Stimulated activated CD4-positive, alpha-beta T cell treated with anti-CD3 and anti-CD28 coated beads, Interleukin-12 subunit alpha, Interleukin-12 subunit beta, amount 100 ng/mL, for 4 hours (primary cell): Measurements from ENCODE around the gene CWC15.
"Not testable (repeated sequence)": the region's sequence is repeated elsewhere in the genome, so short reads cannot be mapped to it uniquely, and the experiment has no call there.

Experiments used
- DNase-seq: peaks from one replicate; pipeline ENCODE4 v3.0.0-alpha.2; 2020

Gene CWC15

DNA sequence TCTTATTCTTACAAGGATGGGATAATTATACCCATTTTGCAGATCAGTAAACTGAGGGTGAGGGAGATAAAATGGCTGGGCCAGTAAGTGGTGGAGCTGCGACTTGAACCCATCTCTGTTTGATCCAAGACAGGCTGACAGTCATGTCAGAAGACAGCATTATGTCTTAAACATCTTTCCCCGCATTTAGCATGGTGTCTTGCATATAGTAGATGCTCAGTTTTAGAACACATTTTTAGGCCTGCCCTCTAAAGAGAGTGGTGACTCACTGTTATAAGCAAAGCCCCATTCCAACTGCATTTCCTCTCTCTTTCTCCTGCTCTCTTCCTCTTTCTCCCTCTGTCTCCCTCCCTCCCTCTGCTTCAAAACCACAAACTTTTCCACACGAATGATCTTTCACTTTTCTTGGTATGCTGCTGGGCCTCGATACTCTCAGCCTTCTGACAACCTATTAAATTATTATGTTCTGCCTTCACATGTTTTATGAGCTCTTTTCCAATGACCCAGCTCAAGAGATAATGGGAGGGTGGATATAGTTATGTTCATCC, 25.2 kb downstream of the CWC15 start:
- DNase-seq = no peak

DNA sequence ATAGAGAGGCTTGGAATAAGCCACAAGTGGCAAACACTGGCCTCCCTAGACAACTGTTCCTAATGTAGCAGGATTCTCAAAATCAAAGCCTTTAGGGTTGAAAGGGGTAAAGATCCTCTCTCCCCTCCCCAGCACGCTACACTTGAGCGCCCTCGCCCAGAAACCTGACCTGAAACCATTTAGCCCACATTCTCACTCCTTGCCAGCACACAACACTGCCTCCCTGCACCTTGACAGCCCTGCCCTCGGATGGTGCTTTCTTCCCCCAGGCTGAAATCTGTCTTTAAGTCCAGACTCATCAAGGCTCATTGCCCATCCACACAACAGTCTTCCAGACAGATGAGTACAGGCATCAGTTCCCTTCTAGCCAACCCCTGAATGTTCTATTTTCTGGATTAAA, 26.5 kb downstream of the CWC15 start:
- DNase-seq = no peak

DNA sequence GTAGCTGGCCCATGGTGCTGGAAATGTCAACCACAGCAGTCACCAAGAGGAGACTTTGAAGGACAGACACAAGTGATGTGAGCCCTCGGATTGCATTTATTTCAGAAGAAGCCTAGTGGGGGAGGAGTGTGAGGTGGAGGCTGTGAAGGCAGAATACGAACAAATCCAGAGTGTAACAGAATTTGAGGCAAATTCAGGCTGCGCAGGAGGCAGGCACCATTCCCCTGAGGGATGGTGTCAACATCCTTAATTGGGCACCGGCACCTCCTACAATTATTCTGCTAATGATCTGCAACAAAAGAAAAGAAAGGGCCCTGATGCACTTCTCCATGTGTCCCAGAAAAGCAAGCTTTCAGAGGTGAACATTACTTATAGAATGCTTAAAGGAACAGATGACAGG, 32.2 kb downstream of the CWC15 start:
- no peak for DNase-seq

DNA sequence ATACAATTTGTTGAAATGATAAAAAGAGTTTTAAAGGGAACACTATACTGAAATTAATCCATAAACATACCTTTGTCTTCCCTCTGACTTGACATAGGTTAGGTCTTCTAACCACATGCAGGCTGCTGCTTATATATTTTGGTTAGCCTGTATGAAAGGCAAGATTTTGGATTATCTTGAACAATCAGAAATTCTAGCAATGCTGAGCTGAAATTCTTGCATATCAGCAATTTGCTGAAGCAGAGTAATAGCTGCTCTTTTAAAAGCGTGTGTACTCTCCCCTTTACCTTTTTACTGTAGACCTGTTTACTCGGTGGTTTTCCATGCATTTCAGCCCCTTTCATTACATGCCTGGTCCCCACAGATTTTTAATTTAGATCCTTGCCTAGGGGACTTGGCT, 34.0 kb downstream of the CWC15 start:
- no peak for DNase-seq

DNA sequence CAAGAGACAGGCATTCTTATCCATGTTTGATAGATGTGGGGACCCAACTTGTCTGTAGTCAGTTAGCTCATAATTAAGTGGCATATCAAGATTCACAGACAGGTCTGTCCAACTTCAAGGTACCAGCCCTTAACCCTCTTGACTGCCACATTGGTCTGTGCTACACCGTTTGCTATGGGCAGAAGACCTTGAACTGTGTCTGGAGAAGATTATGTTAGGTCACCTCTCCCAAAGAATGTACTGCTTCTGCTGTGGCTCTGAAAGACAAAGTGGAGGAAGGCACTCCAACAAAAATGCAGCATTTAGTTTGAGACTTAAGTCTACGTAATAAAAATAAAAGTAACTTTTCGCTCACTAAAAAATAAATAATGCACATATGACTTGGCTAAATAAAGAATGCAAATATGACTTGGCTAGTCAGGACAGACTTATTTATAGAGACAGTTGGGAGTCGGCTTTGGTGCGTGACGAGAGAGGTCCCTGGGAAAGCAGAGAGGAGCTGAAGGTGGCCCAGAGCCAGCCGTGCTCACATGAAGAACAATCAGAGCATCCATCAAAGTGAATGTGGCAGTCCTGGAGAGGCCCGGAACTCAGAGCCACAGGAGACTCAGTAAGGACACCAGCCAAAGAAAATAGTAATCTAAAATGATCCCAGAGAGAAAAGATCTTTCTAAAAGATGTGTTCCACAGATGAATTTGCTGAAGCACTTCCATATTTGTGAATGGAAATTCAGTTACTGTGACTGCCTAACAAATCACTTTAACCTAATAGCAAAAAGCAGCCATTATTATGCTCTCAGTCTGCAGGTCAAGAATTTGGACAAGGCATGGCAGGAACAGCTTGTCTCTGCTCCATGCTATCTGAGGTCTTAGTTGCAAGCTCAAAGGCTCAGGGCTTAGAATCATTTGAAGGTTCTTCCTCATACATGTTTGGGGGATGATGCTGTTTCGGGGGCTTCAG, 35.0 kb downstream of the CWC15 start:
- DNase-seq = no peak

DNA sequence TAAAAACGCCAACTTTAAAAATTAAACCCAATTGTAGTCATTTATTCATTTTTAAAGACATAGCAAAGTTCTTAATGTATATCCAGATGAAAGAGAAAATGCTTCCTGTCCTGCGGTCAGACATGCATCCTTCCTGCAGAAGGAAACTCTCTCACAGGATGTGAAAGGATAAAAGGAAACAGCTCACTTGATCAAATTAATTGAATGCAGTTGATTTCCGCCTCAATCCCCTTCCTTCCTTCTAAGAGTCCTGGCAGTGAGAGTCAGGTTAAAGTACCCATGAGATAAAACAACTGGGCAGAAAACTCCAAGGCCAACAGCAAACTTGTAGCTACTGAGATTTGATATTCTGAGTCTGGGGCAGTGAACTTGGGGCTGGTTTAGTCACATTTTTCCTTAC, 38.5 kb downstream of the CWC15 start:
- DNase-seq = no peak

DNA sequence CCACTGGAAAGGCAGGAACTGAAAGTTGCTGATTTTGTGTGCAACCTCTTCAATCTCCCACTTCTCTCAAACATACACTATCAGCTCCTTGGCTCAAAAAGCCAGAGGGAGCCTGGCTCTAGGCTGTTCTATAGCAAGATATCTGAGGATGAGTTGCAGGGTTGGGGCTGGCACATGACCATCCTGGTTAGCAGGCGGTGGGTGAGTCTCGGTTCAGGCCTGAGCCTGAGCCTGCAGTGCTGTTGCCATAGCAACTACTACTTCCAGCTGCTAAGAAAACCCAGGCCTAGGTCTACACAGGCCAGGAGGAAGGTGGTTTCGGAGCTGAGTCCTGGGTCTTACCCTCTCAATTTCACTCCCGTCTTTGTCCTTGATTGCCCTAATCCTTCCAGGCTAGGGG, 39.0 kb downstream of the CWC15 start:
- DNase-seq = no peak

DNA sequence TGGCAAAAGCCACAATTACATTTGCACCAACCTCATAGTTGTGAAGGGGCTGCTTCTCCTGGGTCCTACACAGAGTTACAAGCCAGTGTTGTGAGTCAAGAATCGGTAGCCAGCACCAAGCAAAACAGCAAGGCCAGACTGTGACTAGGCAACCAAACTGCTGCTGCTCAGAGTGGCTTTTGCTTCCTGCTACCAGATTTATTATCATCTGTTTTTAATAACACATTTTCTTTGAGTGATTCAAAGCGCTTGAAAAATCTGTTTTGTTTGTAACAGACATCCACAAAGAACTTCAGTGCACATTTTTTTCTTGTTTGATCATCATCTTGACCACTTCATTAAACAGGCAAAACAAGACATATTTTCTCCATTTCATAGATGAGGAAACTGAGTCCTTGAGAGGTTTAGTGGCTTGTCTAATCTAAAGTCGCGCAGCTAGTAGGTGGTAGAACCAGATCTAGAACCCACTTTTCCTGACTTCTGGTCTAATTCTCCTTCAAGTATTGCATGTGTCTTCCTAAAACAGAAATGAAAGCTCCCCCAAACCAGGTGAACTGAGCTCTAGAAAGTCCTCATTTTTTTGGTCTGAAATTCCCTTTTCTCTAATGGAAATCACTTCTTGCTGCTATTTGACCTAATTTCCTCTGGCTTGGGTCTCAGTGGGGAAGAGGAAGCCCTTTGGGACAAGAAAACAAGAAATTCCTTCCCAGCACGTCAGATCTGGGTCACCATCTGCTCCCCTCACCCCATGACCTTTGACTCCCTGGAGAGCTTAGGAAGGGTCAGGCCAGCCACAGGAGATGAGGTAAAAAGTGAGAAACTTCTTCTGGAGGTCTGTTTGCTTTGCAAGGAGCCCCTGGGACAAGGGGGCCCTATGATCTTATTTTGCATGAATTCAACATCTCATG, 39.9 kb downstream of the CWC15 start:
- DNase-seq = no peak

DNA sequence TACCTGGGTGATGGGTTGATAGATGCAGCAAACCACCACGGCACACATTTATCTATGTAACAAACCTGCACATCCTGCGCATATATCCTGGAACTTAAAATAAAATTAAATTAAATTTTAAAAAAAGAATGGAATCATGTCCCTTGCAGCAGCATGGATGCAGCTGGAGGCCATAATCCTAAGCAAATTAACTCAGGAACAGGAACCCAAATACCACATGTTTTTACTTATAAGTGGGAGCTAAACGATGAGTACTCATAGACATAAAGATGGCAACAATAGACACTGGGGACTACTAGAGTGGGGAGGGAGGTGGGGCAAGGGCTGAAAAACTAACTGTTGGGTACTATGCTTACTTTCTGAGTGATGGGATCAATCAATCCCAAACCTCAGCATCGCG, 40.9 kb downstream of the CWC15 start:
- no peak for DNase-seq

DNA sequence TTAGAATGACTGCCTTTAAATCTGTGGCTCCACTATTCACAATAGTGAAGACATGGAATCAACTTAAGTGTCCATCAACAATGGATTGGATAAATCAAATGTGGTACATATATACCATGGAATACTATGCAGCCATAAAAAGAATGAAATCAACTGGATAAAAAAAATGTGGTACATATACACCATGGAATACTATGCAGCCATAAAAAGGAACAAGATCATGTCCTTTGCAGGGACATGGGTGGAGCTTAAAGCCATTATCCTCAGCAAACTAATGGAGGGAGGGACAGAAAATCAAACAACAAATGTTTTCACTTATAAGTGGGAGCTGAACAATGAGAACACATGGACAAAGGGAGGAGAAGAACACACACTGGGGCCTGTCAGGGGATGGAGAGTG, 41.3 kb downstream of the CWC15 start:
- DNase-seq = not testable (repeated sequence)

DNA sequence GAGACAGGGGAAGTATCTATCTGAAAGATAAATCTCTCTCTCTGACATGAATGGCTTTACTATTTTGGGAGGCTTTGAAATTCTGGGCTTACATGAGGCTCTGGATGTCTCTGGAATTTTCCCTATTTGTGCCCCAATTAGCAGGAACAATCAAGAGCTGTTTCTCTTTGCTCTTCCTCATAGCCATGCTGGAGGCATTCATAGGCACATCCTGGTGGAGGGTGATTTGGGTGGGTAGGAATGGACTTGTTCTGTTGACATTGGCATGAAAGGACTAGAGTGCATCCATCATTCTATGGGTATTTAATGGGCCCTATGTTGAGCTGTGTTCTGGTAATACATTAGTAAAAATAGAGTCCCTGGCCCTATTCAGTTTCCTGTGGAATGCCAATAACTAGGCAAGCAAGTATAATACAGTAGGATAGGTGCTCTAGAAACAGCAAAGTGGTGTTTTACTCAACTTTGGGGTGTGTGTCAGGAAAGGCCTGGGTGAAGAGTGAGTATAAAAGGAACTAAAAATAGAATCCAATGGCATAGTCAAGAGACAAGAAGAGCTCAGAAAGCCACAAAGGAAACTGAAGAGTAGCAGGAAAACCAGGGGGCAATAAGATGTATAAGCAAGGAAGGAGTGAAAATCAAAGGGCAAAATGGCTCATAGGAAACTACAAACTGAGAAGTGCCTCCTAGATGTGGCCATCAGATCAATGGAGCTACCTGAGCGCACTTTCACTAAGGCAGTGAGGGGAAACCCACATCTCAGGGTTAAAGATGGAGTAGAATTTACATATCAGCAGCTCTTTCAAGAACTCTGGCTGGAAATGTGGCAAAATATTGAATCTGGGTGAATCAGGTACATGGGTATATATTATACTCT, 45.0 kb downstream of the CWC15 start:
- DNase-seq = no peak

DNA sequence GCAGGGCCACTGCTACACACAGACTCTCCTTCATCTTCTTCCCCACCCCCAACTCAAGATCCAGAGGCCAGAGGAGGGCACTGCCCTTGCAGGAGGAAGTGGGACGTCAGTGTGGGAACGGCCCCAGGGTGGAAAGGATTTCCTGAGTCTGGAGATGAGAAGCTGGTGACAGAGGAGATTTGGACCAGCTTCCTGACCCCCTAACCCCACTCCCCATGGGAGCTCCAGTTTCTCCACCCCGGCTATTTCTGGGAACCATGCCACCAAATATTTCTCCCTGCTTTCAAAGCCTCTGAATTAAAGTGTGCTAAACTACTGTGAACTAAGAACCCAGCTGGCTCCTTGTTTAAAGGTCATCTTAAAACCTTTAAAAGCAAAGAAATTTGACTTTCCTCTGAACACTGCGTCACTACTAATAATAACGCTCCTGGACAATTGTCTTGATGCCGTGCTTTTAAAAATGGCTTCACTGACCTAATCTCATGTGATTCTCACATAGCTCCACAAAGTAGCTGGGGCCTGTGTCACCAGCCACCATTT, 46.6 kb downstream of the CWC15 start:
- no peak for DNase-seq

DNA sequence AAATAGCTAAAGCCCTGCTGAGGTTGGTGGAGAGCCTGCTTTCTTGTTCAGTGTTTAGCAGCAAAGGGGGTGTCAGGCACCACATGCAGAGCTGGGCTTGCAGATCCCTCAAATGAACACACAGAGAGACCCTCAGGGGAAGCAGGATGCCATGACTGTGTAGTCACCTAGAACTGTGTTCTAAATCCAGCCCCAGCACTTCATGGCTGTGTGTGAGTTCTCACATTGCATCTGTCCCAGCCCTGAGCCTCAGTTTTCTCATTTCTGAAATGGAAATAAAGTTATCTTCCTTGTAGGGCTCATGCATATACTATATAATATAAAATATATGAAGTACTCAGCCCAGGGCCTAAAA, 47.1 kb downstream of the CWC15 start:
- no peak for DNase-seq

DNA sequence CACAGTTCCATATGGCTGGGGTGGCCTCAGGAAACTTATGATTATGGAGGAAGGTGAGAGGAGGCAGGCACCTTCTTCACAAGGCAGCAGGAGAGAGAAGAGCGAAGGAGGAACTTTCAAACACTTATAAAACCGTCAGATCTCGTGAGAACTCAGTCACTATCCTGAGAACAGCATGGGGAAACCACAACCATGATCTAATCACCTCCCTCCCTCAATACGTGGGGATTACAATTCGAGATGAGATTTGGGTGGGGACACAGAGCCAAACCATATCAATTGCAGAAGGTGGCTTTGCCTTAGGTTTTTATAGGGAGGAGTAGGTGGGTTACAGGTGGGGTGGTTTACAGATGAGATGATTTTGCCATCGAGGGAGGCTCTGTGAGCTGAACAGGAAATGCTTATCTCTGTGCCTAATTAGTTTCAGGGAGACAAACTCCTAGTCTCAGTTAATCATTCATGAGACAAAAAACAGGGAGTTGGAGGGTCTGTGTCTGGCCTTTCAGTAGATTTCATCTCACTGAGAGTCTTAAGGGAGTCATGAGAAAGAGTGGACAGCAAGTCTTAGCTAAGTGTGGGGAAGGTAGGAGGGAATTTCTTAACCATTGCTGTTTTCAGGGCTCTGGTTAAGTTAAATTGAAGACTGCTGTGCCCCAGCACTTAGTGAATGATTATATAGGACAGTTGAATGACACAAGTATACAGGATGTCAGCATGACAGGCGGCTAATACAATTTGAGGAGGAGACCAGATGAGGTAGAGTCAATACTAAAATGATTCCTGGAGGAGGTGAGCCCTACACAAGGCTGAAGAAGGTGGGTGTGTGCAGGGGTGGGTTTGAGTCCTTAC, 47.7 kb downstream of the CWC15 start:
- DNase-seq = no peak

DNA sequence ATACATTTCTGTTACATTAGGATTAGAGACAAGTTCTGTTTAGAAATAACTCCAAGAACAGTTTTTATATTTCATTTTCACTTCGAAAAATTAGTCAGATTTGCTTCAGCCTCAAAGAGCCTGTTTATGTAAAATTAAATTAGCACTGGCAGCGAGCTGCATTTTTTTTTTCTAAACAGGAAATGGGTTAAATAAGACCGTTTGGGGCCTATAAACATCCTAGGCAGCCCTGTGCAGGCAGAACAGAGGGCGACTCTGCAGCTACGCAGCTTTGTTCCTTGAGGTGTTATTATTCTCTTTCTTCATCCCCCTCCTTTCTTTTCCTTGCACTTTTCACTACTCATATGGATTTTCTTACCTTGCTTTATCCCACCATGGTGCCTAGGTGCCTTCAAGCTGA, 48.7 kb downstream of the CWC15 start:
- DNase-seq = no peak

DNA sequence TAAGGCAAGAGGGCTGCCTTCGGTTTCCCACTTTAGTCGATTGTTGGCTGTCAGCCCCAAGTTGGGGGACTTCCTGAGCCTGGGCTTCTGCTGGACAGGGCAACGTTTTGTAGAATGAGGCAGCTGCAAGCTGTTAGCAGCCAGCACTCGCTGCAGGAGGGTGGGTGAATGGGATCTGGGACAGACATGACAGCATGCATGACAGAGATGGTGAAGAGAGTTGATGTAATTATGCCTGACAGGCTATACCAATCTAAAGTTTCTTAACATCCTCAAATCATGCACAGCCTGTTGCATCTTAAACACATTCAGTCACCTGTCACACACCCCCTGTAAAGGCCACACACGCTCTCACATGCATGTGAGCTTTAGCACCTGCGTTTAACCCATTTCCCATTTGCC, 49.2 kb downstream of the CWC15 start:
- no peak for DNase-seq

DNA sequence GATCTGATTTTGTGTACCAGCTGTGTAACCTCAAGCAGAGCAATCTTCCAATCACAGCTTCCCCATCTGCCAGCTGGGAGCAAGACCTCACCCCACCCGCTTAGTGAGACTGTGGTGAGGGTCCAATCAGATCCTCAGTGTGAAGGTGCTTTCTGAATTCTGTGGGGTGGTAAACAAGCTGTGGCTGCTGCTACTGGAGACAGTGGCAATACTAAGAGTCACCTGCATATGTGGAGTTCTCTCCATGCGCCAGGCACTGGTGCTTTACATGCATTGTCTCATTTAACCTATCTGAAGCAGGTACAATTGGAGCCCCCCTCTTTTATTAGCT, 50.4 kb downstream of the CWC15 start:
- no peak for DNase-seq

DNA sequence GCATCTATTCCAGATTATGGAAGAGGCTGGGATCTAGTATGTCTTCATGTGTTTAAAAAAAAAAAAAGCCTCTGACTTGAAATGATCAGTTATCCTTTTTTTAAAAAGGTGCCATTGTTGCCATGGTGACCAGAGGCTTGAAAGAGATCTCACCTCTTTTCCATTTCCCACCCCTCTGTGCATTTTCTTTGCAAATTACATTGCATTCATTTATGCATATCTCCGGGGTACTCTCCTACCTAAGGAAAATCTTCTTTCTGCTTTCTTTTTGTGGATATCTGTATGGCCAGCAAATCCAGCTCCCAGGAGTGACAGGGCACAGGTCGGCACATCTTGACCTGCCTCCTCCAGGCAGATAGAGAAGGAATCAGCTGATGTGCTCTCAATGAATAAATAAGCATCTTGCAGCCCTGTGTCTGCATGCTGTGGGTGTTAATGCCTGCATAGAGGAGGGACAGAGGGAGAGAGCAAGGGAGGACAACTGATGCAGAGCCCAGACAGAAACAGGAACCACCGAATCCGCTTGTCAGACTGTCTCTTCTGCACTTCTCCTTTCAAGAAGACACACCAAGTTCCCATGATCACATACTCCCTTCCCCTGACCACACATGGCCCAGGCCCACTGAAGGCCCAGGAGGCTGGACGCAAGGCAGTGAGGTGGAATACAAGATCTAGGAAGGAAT, 50.9 kb downstream of the CWC15 start:
- DNase-seq = no peak

DNA sequence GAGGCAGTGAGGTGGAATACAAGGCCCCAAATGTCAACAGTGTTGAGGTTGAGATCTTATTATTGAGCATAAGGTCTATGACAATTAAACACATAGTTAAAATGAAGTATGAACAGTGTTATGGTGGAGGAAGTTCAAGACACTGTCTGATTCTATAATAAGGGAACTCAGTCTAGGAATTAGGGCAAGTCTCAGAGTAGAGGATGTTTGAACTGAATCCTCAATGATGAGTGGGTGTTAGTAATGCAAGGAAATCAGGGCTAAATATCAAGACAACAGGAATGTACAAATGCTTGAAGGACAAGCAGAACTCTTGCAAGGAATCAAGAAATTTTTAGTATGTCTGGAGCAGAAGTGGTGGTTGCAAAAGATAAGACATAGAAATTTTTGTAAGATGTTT, 53.0 kb downstream of the CWC15 start:
- no peak for DNase-seq

DNA sequence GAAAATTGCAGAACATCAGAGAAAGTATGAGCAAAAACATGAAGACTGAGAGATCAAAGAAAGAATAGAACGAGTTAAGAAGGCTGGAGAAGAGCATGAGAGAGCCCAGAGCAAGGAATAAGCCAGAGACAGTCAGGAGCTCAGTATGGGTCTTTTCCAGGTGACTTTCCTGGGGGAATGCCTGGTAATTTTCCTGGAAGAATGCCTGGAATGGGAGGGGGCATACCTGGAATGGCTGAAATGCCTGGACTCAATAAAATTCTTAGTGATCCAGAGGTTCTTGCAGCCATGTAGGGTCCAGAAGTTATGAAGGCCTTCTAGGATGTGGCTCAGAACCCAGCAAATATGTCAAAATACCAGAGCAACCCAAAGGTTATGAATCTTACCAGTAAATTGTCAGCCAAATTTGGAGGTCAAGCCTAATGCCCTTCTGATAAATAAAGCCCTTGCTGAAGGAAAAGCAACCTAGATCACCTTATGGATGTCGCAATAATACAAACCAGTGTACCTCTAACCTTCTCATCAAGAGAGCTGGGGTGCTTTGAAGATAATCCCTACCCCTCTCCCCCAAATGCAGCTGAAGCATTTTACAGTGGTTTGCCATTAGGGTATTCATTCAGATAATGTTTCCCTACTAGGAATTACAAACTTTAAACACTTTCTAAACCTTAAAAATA, 59.5 kb downstream of the CWC15 start:
- DNase-seq = not testable (repeated sequence)
